Stimulated activated CD4-positive, alpha-beta T cell treated with anti-CD3 and anti-CD28 coated beads, TNF-alpha, amount 100 ng/mL, for 4 hours (primary cell): ENCODE data around the gene LIFR.

ENCODE experiments used
- DNase-seq, 3 experiments: peaks; one replicate each; pipeline ENCODE4 v3.0.0-alpha.2; 2020; ENCODE audit warnings: low read depth in 3 of 3

The LIFR gene

DNA sequence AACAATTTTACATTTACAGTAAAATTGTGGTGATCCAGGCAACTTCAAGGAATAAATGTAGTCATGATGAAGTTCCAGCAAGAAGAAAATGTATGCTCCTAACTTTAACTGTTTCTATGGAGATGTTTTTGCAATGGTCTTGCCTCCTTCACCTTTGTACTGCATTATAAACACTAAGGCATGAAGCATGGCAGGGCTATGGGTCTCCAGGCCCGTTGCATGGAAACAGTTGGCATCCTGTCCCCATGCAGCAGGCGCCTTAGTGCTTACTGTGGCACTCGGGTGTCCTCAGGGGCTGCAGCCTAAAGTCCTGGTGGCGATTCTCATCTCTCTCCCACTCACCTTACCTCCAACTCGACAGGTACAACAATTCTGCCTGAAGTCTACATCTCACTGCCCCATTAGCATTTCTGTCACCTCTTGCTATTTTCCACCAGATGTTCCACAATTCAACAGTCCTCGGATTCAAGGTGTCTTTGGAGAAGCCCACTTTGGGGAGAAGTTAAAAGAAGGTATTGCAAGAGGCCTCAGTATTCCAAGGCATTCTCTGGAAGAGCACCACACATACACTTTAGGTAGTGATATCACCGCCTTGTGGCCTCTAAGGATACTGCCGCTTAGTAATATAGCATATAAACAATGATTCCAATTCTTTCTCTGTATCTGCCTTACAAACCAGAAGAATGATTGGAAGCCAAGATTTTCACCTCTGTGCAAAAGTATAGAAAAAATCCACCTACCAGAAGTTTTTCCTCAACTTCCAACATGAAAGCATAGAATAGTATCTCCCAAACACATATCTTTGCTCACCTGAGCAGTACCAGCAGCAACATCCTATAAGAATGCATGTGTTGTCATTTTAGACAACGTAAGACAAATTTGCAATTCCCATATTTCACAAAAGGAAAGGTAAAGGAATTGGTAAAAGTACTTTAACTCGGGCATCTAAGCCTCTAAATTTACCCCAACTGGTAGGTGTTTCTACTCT is 5.1 kb downstream of the LIFR start:
- DNase-seq, result no peak

DNA sequence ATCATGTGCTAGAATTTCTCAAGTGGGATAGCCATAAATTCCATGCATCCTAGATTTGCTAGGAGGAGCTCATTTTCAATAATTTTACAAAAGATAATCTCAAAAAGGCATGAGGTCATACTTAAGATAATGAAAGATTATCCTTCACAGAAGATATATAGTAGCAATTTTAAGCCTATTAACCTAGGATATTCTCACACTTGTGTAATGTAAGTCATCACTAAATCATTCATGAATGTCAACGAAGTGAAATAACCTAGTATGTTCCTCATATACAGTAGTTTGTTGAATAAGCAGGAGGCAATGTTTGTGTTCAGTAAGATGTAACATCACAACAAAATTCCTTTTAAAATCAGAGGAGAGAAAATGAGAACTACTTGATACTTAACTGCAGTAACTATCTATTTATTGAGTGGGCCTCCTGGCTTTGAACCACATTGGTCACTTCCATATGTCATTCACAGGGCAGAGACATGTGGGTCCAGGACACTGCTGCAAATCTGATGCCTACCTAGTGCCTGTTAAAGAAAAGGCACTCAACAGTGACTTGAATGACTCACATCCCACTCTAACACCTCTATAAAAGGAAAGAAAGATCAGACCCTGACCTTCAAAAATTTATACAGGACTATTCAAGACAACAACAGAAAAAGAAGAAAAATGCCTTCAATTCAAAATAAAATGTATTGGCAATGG is 8.2 kb downstream of the LIFR start:
- no peak for DNase-seq

DNA sequence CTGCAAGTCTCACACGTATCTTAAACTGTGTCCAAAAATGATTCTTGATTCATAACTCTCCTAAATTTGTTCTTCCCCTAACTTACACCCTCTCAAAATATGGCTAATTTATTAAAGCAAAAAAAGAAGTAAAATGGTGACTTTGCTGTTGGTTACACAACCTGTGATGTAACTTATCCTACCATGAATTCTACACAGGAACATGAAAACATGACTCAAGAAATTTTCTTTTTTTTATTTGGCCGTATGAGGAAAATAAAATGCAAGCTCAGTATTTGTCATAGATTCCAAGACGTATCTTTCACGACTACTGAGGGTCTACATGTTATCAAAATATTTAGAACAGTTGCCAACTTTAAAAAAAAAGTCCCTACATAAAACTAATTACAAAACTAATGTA is 9.2 kb downstream of the LIFR start:
- DNase-seq, result no peak

DNA sequence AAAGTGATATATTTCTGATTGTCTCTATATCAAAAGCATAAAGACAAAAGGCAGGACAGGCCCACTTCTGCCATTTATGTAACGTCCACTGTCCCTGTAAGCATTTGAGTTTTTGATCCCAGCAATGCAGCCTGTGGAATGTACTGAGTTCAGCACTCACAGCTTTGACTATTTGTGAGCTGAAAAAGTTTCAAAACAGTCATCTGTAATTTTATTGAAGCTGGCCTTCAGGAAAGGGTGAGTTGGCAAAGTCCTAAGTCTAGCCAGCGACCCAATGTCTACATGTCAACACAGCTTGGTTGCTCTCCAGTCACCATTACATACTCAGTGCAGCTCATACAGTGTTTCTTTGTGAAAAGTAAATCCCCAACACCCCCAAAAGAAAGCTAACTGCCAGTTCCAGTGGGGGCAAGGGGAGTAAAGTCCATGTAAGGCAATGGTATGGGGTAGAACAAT is 9.7 kb downstream of the LIFR start:
- DNase-seq, result no peak

DNA sequence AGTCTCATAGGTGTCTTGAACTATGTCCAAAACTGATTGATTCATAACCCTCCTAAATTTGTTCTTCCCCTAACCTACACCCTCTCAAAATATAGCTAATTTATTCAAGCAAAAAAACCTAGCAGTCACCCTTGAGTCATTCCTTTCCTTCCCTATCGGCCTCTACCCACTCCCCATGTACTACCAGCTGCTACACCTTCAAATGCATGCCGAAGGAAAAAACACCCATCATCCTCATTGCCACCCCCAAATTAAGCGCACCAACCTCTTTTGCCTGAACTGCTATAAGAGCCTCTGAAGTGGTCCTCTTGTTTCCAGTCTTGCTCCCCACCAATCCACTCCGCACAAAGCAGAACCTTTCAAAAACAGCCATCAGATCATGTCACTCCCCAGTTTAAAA is 12.6 kb downstream of the LIFR start:
- no peak for DNase-seq

DNA sequence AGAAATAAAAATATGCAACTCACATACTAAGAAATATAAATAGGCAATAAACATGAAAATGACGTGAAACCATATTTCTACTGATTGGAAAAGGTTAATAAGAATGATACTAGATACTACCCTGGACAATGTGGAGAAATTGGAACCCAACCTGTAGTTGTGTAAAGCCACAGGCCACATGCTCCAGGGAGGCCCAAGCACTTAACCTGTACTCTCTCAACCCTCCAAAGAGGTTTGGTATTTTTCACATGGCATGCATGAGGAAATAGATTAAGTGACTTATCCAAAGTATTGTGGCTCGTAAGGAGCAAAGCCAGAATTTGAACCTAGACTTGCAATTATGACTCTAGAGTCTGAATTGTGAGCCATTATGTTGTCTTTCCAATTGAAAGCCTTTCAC is 13.4 kb downstream of the LIFR start:
- no peak for DNase-seq

DNA sequence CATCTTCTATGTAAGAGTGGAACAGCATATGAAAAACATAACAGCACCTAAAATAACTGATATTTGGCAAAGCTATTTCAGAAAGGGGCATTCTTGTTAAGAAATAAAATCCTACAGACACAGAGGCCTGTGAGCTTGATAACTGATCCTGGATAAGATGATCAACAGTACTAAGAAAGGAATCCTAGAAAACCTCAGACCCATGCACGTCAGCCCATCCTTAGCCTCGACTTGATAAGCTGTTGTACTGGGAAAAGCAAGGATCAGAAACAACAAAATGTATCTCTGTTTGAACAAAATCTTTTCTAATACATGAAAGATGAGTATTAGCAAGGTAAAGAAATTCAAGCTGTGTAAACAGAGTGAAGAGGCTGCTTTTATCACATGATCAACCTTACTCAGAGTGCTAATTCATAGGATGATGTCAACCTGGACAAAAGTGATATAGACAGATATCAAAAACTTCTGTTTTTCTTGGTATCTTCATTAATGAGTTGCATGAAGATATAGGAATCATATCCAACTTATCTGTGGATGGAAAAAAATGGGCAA is 15.2 kb downstream of the LIFR start:
- no peak for DNase-seq

DNA sequence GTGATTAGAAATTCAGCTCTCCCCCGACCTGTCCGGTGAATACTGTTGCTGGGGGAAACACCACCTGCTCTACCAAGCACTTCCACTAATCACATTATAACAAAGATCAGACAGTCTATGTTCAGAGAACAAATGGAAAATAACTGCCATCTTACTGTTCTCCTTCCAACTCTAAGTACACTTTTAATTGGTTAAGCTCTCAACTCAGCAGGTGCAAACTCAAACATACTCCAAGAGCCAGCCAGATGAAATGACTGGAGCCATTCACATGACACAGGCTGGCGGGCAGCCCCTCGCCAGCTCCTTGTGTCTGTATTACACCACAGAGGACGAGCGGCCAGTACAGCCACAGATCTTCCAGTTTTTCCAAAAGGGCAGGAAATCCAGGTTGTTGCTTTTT is 16.1 kb downstream of the LIFR start:
- no peak for DNase-seq

DNA sequence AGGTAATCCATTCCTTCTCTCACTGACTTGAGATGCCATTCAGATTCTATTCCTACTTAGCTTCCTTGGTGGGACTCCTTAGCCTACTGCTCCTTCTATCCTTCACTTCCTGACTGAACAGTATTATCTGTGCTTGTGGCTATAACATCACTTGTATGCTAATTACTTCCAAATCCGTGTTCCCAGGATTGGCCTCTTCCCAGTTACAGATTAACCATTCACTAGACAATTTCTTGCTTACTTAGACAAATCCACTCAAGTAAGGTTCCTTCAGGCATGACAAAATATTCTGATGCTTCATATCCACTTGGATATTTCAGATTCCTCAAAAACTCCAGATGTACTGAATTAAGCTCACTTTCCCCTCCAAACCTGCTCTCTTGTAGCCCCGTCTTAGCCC is 18.3 kb downstream of the LIFR start:
- no peak for DNase-seq

DNA sequence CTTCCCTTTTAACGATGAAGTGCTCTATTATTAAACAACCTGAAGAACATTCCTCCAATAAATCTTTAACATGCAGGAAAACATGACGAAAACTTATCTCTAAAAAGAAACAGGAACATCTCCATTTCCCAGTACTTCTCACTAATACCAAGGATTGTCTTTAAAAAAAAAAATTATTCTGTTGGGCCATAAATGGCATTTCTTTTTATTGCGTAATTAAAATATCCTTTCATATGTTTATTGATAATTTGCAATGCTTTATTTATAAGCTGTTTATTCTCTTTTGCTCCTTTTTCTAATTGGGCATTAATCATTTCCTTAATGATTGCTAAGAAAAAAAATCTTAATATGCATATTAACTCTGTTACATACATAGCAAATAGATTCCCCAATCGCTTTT is 18.9 kb downstream of the LIFR start:
- DNase-seq, result no peak

DNA sequence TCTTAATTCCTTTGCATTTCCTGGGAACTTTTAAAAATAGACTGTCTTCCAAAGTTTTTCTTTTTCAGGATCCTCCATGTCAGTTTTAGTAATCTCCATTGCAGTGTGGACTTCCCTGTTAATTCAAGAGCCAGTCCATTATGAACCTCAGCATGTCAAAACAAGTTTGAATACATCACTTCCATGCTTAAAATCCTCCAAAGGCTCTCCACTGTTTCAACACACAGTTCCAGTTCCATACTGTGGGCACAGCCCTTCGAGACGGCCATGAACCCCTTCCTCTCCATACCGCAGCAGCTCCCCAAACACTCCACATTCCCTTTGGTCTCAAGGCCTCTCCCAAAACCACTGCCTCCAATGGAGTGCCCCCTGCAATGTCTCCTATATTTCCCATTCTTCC is 19.5 kb downstream of the LIFR start:
- no peak for DNase-seq

DNA sequence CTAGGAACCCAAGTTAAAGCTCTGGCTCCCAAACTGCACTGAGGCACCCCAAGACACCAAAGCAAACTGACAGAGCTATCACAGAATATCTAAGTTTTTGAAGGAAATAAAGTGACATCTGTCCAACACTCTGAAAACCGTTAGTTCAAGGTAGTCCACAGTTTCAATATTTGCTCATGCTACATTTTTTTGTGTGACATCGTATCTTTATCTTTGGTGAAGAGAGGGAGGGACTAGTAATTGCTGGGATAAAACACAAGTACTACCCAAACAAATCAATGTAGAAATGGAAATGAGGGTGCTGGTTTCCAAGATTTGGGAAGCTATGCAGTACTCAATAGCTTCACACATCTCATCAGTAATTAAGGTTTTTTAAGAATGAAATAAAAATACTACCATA is 20.6 kb downstream of the LIFR start:
- DNase-seq, result no peak

DNA sequence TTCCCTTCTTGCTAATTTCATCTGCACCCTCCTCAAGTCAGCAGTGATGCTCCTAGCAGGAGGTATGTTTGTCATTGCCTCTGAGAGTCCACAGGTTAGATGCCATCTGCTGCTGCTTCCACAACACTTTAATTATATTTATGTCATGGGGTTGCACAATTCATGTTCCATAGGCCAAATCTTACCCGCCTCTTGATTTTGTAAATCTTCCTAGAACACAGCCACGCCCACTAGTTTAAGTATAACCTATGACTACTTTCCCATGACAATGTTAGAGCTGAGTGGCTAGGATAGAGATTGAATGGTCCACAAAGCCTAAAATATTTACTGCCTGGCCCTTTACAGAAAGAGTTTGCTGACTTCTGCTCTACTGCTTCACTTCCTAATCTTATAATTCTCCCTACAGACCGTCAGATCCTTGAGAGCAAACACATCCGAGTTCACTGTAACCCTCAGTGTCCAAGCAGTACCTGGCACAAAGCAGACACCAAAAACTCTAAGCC is 21.1 kb downstream of the LIFR start:
- DNase-seq, result no peak

DNA sequence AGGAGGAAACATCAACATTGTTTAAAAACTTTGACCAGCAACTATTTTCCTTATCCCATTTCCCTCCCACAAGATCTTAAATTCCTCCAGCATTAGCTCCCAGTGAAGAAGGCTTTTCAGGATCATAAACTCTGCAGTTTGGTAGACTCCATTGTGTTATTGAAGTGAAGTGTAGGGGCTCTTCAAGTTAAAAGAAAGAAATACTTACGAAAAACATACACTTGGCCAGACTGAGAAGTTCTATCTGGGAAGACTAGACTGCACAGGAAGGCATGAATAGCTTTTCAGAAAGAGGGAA is 22.3 kb downstream of the LIFR start:
- no peak for DNase-seq

DNA sequence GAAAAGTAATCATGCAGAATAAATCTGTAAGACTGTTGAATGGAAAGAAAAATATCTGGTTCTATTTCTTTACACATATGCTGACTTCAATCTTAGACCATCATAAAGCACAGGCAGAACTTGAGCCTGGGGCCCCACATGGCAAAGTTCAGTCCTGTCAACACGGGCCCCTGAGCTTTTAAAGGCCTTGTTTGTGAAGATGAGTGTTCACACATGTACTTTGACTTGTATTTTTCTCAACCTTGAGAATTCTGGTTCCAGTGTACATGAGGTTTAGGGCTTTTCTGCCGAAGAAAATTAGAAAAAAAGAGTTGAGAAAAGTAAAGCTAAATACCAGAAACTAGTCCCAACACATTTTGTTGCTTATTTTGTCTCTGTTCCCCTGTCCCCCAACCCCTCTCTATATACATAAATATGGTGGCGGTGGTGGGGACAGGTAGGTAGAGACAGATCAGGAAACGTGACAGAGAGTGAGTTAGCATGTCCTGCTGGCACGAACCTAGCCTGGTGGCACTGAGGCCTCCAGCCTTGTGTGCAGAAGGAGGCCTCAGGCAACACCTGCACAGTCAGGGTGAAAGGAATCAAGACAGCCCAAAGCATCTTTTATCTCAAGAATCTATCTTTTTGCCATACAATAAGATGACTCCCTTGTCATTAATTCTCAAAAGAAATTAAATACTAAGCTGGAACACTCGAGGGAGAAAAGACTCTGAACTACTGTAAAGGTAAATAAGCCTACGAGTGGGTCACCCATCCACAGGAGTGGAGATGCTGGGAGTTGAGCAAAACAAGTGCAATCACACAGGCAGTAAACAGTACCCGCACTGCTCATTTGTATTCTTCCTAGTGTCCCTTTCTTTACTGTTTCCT is 22.9 kb downstream of the LIFR start:
- no peak for DNase-seq

DNA sequence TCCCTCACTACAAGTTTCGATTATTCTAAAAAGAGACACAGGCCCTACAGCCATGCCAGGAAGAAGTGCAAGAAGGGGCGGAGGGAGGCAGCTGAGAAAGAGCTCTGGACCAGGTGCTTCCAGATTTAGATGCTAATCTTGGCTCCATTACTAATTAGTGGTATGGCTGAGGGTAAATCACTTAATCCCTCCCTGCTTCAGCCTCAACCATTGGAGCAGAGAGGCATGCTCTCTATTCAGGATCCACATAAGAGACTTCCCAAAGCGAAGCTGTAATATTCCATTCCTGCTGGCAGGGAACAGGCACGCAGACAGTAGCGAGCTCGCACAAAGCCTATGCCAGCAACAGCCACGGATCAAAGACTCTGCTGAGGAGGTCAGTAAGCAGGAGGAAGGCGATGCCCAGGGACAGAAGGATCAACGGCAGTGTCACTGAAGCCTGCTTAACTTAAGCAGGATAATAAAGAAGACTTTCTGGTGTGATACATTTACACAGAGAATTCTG is 24.2 kb downstream of the LIFR start:
- DNase-seq, result no peak

DNA sequence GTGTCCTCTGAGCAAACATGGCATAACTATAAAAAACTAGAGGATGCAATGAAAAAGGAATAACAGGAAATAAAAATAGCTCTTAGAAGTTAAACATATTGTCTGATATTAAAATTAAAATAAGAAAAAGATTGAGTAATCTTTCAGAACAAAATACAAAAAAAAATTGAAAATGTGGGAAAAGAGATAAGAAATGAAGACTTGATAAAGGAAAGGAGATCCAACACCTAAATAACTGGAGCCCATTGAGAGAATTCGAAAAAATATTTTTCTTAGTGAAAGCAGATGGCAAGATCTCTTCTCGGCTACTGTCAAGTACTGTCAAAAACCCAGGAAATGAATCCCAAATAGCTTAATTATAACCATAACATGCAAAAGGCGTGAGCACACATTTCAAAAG is 24.9 kb downstream of the LIFR start:
- DNase-seq, result no peak

DNA sequence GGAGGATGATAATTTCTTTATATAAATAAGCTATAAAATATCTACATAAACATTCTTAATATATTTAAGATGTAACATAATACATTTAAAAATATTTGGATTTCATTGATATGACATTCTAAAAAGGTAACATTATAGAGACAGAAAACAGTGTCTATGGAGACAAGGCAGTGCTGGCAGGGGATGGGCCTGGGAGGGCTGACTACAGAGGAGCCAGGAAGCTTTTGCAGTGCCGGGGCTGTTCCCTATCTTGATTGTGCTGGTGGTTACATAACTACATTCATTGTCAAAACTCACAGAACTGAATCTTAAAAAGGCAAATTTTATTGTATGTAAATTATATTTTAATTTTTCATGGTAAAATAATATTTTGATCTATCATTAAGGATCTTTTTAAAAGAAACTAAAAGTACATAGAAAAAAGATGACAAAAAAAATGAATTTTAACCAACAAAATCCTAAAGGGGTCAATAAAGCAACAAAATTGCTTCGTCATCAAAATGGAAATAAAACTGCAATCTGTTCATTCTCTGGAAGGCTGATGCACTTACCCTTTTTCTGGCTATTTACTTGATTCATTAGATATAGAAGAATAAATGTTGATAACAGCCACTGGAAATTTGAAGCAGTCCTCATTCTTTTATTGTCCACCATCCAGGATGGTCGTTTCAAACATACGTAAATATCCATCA is 26.3 kb downstream of the LIFR start:
- no peak for DNase-seq

DNA sequence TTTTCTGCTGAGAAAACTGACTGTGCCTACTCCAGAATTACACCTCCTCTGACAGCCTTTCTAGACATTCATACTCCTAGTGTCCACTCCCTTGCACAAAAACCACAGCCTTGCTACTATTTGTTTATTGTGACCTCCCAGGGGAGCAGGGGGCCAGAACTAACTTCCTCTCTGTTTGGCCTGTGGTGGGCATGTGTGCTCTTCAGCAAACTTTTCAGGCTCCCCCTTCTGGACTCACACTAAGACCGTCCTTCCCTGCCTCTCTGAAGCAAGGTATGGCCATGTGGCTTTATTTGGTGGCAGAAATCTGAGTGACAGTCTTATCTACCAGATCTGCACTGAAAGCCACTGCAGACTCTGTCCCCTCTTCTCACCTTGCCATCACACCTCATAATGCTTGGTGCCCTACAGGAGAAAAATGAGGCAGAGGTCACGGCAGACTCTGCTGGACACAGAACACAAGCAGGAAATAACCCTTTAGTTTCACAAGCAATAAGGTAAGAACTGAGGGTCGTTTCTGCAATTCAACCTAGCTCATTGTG is 28.2 kb downstream of the LIFR start:
- DNase-seq, result no peak

DNA sequence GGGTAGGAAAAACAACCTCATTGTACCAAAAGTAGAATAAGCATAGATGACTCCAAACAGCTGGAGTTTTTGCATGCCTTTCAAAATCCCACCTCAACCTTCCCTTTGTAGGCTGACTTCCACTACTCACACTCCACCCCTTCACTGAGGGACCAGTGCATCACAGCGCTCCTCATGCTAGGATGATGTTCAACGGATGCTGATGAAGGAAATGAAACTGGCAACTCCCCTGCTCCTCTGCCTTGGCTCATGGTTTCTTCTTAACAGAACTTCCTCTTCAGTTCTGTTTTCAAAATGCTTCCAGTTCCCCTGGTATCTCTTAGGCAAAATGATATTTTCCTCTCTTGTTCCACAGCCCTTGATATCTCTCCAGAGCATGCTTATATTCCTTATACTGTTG is 29.0 kb downstream of the LIFR start:
- no peak for DNase-seq

DNA sequence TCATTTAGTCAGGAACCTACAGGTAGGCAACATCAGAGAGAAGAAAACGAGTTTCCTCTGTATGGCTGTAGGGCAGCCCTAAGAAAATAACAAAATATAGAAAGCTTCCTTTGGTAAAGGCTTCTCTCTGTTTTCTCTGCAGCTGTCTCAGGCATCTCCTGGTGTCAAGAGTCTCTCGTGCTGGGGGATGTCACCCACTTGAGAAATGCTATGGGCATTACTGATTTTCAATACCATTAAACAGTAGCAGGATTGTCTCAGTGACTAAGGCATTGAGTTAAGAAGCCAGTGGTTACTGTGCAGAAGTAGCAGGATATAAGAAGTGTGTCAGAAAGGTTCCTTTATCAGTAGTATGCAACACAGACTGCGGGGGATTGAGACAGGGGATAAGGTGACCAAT is 32.4 kb downstream of the LIFR start:
- no peak for DNase-seq
